Left ventricle myocardium inferior (tissue), 1 donor: ENCODE results near the gene FILIP1L. TPM values are rescaled to one million over a fixed set of nuclear protein-coding genes. Genes with fewer than 3 reads are reported as not detected.

Experiments
- DNase-seq: peaks from one replicate; pipeline ENCODE4 v3.0.0-alpha.2; 2020
- H3K27ac ChIP-seq: fragments of 200-600 bp; replicated peaks from 2 replicates; pipeline ENCODE4 v1.8.0; 2021
- H3K27me3 ChIP-seq: fragments of 200-600 bp; 2 replicates; pipeline ENCODE4 v1.8.0; 2021; ENCODE audit warnings: low read depth
- H3K36me3 ChIP-seq: fragments of 200-600 bp; 2 replicates; pipeline ENCODE4 v1.8.0; 2021
- H3K4me1 ChIP-seq: fragments of 200-600 bp; 2 replicates; pipeline ENCODE4 v1.8.0; 2021
- H3K4me3 ChIP-seq: fragments of 200-600 bp; 2 replicates; pipeline ENCODE4 v1.8.0; 2021; ENCODE audit warnings: mild to moderate bottlenecking, moderate library complexity
- H3K9me3 ChIP-seq: fragments of 200-600 bp; replicated peaks from 2 replicates; pipeline ENCODE4 v1.8.0; 2021
- intact Hi-C: fragments of 100-400 bp; cut with micrococcal nuclease; formaldehyde crosslinking; loops from one replicate; pipeline ENCODE4 v1.11.0; 2022
- total RNA-seq: library from RNA; stranded (reverse); fragmentation: NEBNext Ultra II Directional; extraction: Animal tissue kit (Norgen Biotek cat#: 25700); gene quantifications from one replicate; pipeline ENCODE4 v1.2.1, GENCODE V29; 2021
- TF ChIP-seq, protein P1 (sequence below): fragments of 200-600 bp; IDR thresholded peaks from 2 replicates; pipeline ENCODE4 v1.8.0; 2021; ENCODE audit warnings: antibody characterized with exemption, mild to moderate bottlenecking, borderline replicate concordance
- donor health status: DM: no; HTN: yes; CAD: no; lungs with severe emphysema.

FILIP1L gene
- total RNA-seq, 1 donor from 2014 or later: 84.9 TPM

DNA sequence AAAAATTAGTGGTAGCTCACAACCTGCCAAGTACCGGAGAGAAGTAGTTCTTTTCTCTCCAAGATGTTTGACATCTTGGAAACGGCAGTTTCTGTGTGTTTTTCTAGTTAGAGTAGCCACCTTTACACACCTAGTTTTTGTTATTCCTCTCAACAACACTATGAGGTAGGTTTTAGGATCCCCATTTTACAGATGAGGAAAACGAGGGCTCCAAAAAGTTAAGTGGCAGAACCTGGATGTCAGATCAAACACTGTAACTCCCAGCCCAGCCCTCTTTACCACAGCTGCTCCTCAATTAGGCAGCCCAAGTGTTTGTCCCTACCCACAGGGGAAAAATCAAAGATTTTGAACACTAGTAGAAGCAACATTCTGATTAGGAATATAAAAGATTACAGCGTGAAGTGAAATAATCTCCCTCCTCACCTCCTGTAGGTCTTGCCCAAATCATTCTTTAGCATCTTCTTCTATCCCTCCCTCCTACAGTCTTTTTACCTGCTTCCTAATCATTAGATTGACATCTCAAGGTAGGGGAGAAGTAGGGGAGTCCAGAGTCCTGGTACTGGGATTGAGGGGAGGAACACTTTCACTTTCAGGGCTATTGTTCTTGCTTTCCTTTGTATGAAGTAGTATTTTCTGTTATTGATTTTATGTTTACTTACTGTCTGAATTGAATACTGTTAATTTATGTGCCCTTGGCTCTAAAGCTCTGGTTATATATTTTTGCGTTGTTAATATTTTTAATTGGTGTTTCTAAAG, 154.0 kb downstream of the FILIP1L start:
- intact Hi-C loops: no loop called here
- no peak for DNase-seq
- peak overlapping the region; percentile 8 for H3K27ac ChIP-seq
- H3K27me3 ChIP-seq: no peaks in the 10 kb centered on the region
- TF ChIP-seq, protein P1, sequence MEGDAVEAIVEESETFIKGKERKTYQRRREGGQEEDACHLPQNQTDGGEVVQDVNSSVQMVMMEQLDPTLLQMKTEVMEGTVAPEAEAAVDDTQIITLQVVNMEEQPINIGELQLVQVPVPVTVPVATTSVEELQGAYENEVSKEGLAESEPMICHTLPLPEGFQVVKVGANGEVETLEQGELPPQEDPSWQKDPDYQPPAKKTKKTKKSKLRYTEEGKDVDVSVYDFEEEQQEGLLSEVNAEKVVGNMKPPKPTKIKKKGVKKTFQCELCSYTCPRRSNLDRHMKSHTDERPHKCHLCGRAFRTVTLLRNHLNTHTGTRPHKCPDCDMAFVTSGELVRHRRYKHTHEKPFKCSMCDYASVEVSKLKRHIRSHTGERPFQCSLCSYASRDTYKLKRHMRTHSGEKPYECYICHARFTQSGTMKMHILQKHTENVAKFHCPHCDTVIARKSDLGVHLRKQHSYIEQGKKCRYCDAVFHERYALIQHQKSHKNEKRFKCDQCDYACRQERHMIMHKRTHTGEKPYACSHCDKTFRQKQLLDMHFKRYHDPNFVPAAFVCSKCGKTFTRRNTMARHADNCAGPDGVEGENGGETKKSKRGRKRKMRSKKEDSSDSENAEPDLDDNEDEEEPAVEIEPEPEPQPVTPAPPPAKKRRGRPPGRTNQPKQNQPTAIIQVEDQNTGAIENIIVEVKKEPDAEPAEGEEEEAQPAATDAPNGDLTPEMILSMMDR: no peak
- peaks cover 67% of the 10 kb centered on the region for H3K4me1 ChIP-seq
- no peaks in the 10 kb centered on the region for H3K36me3 ChIP-seq
- no peak overlapping the region for H3K4me3 ChIP-seq
- H3K9me3 ChIP-seq: no peaks in the 10 kb centered on the region

DNA sequence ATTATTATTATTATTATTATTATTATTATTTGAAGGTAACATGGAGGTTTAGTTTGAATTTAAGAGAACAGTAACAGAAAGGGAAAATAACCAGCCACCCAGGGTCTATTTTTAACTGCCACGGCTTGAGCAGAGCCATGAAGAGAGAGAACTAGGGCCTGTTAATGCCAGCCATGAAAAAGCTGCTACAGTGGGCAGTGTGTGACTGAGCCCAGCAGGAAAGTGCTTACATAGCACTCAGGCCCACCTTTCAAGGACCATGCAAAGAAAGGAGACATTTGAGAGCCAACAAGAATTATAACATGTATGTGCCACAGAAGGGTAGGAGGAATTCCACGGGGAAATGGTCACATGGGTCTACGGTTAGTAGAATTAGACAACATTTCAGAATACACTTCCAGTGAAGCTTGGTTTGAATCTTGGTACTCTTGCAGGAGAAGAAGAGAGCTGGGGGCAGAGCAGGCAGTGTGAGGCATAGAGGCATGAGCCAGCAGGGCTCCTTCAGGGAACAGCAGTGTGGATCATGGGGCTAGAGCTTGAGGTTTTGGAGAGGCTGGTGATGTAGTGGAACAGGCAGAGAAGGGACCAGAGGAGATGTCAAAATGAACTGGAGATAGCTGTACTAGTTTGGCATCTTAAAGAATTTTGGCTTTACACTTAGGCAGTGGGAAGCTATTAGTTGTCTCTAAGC, 155.9 kb downstream of the FILIP1L start:
- intact Hi-C loops: no loop called here
- DNase-seq: no peak
- no peak overlapping the region for H3K4me3 ChIP-seq
- H3K27me3 ChIP-seq: no peaks in the 10 kb centered on the region
- peak overlapping the region; percentile 68 for H3K27ac ChIP-seq
- H3K4me1 ChIP-seq: peaks cover 73% of the 10 kb centered on the region
- TF ChIP-seq, protein P1: no peak
- no peaks in the 10 kb centered on the region for H3K36me3 ChIP-seq
- H3K9me3 ChIP-seq: no peaks in the 10 kb centered on the region

DNA sequence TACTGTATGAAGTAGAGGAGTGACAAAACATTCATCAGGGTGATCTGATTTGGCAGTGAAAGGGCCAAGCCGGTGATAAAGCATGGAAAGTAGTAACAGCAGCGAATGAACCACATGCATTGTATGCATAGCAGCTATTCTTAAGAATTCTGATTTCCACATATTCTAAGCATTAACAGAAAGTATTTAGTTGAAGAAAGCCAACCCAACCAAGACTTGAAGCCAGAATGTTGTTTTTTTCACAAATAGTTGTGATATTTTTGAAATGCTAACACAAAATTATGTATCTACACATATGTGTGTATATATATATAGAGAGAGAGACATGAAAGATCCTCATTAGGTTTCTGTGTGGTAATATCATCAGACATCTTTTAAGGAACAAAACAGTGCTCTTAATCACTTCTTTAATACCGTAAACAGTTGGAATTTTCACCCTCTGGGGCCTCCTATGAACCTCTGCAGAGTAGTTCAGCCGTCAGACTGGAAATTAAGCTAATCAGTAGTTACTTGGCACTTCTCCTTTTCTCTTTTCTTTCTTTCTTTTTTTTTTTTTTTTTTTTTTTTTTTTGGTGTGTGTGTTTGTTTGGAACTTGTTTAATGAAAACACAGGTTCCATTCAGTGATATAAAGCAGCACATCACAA, 157.0 kb downstream of the FILIP1L start:
- intact Hi-C loops: no loop called here
- TF ChIP-seq, protein P1: no peak
- Histone ChIP-seq H3K4me1 (peaks cover 68% of the 10 kb centered on the region), H3K27ac (no peak overlapping the region), H3K9me3 (no peaks in the 10 kb centered on the region), H3K27me3 (no peaks in the 10 kb centered on the region), H3K36me3 (no peaks in the 10 kb centered on the region), H3K4me3 (no peak overlapping the region)
- DNase-seq: no peak

DNA sequence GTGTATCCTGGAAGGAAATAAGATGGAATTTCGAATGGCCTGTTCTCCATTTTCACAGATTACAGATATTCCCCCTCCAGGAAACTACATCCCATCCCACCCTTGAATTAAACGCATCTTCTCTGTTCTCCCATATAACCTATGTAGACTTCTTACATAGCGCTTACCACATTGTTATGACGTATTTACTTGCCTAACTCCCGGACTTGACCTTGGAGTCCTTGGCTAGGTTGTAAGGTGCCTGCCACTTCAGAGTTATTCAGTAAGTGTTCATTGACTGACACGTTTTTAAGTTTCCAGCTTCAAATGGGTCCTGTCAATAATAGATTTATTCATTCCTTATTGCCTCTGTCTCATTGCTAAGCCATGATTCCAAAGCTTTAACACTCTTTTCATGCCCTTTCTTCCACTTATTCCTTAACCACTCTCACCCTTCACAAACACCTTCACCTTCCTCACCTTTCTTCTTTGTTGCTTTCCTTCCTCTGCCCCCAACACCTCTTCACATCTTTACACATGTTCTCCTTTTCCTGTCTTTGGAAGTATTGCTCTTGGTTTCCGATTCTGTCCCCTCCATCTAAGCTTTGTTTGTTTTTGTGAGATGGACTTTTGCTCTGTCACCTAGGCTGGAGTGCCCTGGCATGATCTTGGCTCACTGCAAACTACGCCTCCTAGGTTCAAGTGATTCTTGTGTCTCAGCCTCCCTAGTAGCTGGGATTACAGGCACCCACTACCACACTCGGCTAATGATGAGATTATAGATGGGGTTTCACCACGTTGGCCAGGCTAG, 158.3 kb downstream of the FILIP1L start:
- DNase-seq: no peak
- Histone ChIP-seq H3K27me3 (no peaks in the 10 kb centered on the region), H3K9me3 (no peaks in the 10 kb centered on the region), H3K27ac (peak overlapping the region; percentile 27), H3K4me3 (no peak overlapping the region), H3K4me1 (peaks cover 56% of the 10 kb centered on the region), H3K36me3 (no peaks in the 10 kb centered on the region)
- intact Hi-C loops: no loop called here
- TF ChIP-seq, protein P1: no peak
